HCT116 (cell line): ENCODE results near the gene TP63. TPM values are rescaled to one million over a fixed set of nuclear protein-coding genes. Genes with fewer than 3 reads are reported as not detected.

ENCODE experiments used
- ATAC-seq: fragments of 200-7000 bp; cut with Tn5 transposase; 2 replicates; pipeline ENCODE4 v1.9.1; 2020; ENCODE audit warnings: mild to moderate bottlenecking, moderate library complexity
- BruUV-seq: library from RNA; stranded (reverse); fragments of 400-500 nt; replicated peaks from 2 replicates; lab custom pipeline; 2021; lab: Mats Ljungman, UMichigan
- CTCF ChIA-PET: fragments of 300-600 bp; sonication (Branson Sonifier 250); formaldehyde crosslinking; loops from one replicate; lab custom pipeline; 2021; ENCODE audit warnings: antibody characterized with exemption; lab: Charles Lee
- POLR2A ChIA-PET: fragments of 300-600, 350-600 bp; sonication (Branson Sonifier 250); formaldehyde crosslinking; loops from one replicate; lab custom pipeline; 2021; ENCODE audit warnings: antibody characterized with exemption; lab: Charles Lee
- RAD21 ChIA-PET, 2 experiments: fragments of 300-600 bp; sonication (Branson Sonifier 250); formaldehyde crosslinking; loops; one replicate each; lab custom pipeline; 2023; ENCODE audit warnings: low total read pairs in 2 of 2; ENCODE audit not compliant: uncharacterized antibody in 2 of 2, unreplicated experiment in 2 of 2, low non-redundant PET in 1 of 2; lab: Charles Lee
- DNase-seq: peaks from one replicate; pipeline ENCODE4 v3.0.0-alpha.2; 2010; ENCODE audit warnings: low read depth, low spot score
- H2AFZ ChIP-seq: fragments of 200-600 bp; shearing (Covaris generic), sonication (generic); 2 replicates; pipeline ENCODE4 v1.6.1; 2017; ENCODE audit warnings: low read depth, mixed run types, mixed read lengths, antibody characterized with exemption, low read length; ENCODE audit not compliant: poor library complexity, severe bottlenecking
- H3K27ac ChIP-seq: 2 replicates; pipeline ENCODE4 v1.5.1; 2012; ENCODE audit warnings: low read depth, low read length
- H3K27me3 ChIP-seq: fragments of 200-600 bp; sonication (generic); 2 replicates; pipeline ENCODE4 v1.6.1; 2016; ENCODE audit warnings: mixed run types, low read length, mixed read lengths; ENCODE audit not compliant: insufficient read depth
- H3K36me3 ChIP-seq, 2 experiments: fragments of 200-500 bp in 1 of 2; fragments of 200-600 bp in 1 of 2; sonication (Bioruptor generic) in 1 of 2; sonication (generic) in 1 of 2; 2 replicates each; pipeline versions ENCODE4 v1.5.1 to v1.6.1; 2014 to 2016; ENCODE audit warnings: low read length in 2 of 2, inconsistent platforms in 1 of 2, mixed read lengths in 1 of 2, mixed run types in 1 of 2; ENCODE audit not compliant: insufficient read depth in 2 of 2, control insufficient read depth in 1 of 2
- H3K4me1 ChIP-seq, 2 experiments: fragments of 200-600 bp in 1 of 2; sonication (generic) in 1 of 2; 2 replicates each; pipeline versions ENCODE4 v1.5.1 to v1.6.1; 2012 to 2017; ENCODE audit warnings: low read length in 2 of 2, inconsistent platforms in 1 of 2, mild to moderate bottlenecking in 1 of 2, mixed read lengths in 1 of 2, mixed run types in 1 of 2, moderate library complexity in 1 of 2; ENCODE audit not compliant: insufficient read depth in 2 of 2, control insufficient read depth in 1 of 2
- H3K4me2 ChIP-seq: fragments of 200-600 bp; sonication (generic); 2 replicates; pipeline ENCODE4 v1.6.1; 2017; ENCODE audit warnings: mixed run types, low read length, mixed read lengths
- H3K4me3 ChIP-seq, 2 experiments: fragments of 200-600 bp in 1 of 2; sonication (generic) in 1 of 2; replicated peaks in 1 of 2; 2 replicates each; pipeline ENCODE4 v1.5.1; 2011 to 2016; ENCODE audit warnings: low read length in 2 of 2, control low read depth in 1 of 2, low read depth in 1 of 2, mild to moderate bottlenecking in 1 of 2, mixed read lengths in 1 of 2, mixed run types in 1 of 2
- H3K79me2 ChIP-seq: fragments of 200-600 bp; sonication (generic); 2 replicates; pipeline ENCODE4 v1.6.1; 2017; ENCODE audit warnings: mild to moderate bottlenecking, mixed run types, low read length, moderate library complexity, mixed read lengths; ENCODE audit not compliant: insufficient read depth
- H3K9ac ChIP-seq: fragments of 200-600 bp; sonication (generic); 2 replicates; pipeline ENCODE4 v1.6.1; 2016; ENCODE audit warnings: low read length, mixed read lengths
- H3K9me2 ChIP-seq: fragments of 200-600 bp; sonication (generic), shearing (Covaris generic); 2 replicates; pipeline ENCODE4 v1.6.1; 2017; ENCODE audit warnings: mixed run types, mild to moderate bottlenecking, moderate library complexity; ENCODE audit not compliant: insufficient read depth
- H3K9me3 ChIP-seq, 2 experiments: fragments of 200-500 bp in 1 of 2; fragments of 200-600 bp in 1 of 2; sonication (Bioruptor generic) in 1 of 2; sonication (generic) in 1 of 2; 2 replicates each; pipeline ENCODE4 v1.6.1; 2014 to 2017; ENCODE audit warnings: low read length in 2 of 2, mixed read lengths in 2 of 2, inconsistent platforms in 1 of 2, low read depth in 1 of 2, mild to moderate bottlenecking in 1 of 2, mixed run types in 1 of 2, moderate library complexity in 1 of 2; ENCODE audit not compliant: control insufficient read depth in 1 of 2, insufficient read depth in 1 of 2
- H4K20me1 ChIP-seq: fragments of 200-600 bp; sonication (generic), shearing (Covaris generic); 2 replicates; pipeline ENCODE4 v1.6.1; 2017; ENCODE audit warnings: mixed run types, mild to moderate bottlenecking, moderate library complexity; ENCODE audit not compliant: insufficient read depth
- CBX3 ChIP-seq: IDR thresholded peaks from 2 replicates; pipeline ENCODE4 v1.6.1; 2012; ENCODE audit warnings: low read depth
- CTCF ChIP-seq, 3 experiments: fragments of 200-600 bp in 1 of 3; sonication (generic) in 1 of 3; IDR thresholded peaks in 2 of 3; conservative IDR thresholded peaks in 1 of 3; 2 replicates each; pipeline ENCODE4 v1.5.1; 2012 to 2017; ENCODE audit warnings: low read depth in 2 of 3, low read length in 2 of 3, antibody characterized with exemption in 1 of 3, borderline replicate concordance in 1 of 3, control low read depth in 1 of 3, mild to moderate bottlenecking in 1 of 3, mixed read lengths in 1 of 3, mixed run types in 1 of 3, moderate library complexity in 1 of 3; ENCODE audit not compliant: insufficient read depth in 1 of 3
- EZH2phosphoT487 ChIP-seq: fragments of 200-600 bp; IDR thresholded peaks from 2 replicates; pipeline ENCODE4 v1.6.1; 2018; ENCODE audit warnings: antibody characterized with exemption, borderline replicate concordance
- JUND ChIP-seq: IDR thresholded peaks from 2 replicates; pipeline ENCODE4 v1.6.1; 2012
- MAX ChIP-seq: IDR thresholded peaks from 2 replicates; pipeline ENCODE4 v1.6.1; 2012
- POLR2AphosphoS5 ChIP-seq: IDR thresholded peaks from 2 replicates; pipeline ENCODE4 v1.6.1; 2011; ENCODE audit warnings: mild to moderate bottlenecking, low read depth, low read length, moderate library complexity
- RAD21 ChIP-seq: IDR thresholded peaks from 2 replicates; pipeline ENCODE4 v1.6.1; 2012; ENCODE audit warnings: low read depth, mild to moderate bottlenecking
- SIN3A ChIP-seq: IDR thresholded peaks from 2 replicates; pipeline ENCODE4 v1.6.1; 2012; ENCODE audit warnings: low read depth
- SRF ChIP-seq: IDR thresholded peaks from 2 replicates; pipeline ENCODE4 v1.6.1; 2012; ENCODE audit warnings: low read depth
- TCF7L2 ChIP-seq: IDR thresholded peaks from 2 replicates; pipeline ENCODE4 v1.7.0; 2011; ENCODE audit warnings: borderline replicate concordance, inconsistent platforms; ENCODE audit not compliant: insufficient read depth, insufficient read length; ENCODE audit errors: extremely low read depth
- ZFX ChIP-seq: fragments of 450-650 bp; IDR thresholded peaks from 2 replicates; pipeline ENCODE4 v1.6.1; 2017
- intact Hi-C: fragments of 100-400 bp; cut with micrococcal nuclease; formaldehyde crosslinking; loops from 2 replicates; pipeline ENCODE4 v1.10.0; 2022
- total RNA-seq: library from RNA; stranded (reverse); gene quantifications from one replicate; pipeline ENCODE4 v1.2.1, GENCODE V29; 2021; ENCODE audit not compliant: unreplicated experiment

The TP63 gene
- total RNA-seq, 1 experiment from 2014 or later = not detected

- TF ChIP-seq ZFX = no peak
- no peak for TF ChIP-seq SRF
- TF ChIP-seq TCF7L2 = no peak
- no peak for TF ChIP-seq JUND
- TF ChIP-seq MAX = no peak
These were observed 43.5 kb upstream of the TP63 start (continued) for GRCh38 chr3:189587664-189588040.

GRCh38 chr3:189588070-189588469, 43.1 kb upstream of the TP63 start:
- H3K9ac ChIP-seq = no peak overlapping the region
- H3K9me3 ChIP-seq = no peaks in the 10 kb centered on the region
- no peak overlapping the region for H3K4me3 ChIP-seq
- H3K27me3 ChIP-seq = no peaks in the 10 kb centered on the region
- H3K27ac ChIP-seq = no peak overlapping the region
- H2AFZ ChIP-seq = no peak overlapping the region
- no peaks in the 10 kb centered on the region for H4K20me1 ChIP-seq
- no peaks in the 10 kb centered on the region for H3K36me3 ChIP-seq
- no peaks in the 10 kb centered on the region for H3K9me2 ChIP-seq
- POLR2A ChIA-PET = no interaction called here
- TF ChIP-seq EZH2phosphoT487 = no peak
- TF ChIP-seq POLR2AphosphoS5 = no peak
- TF ChIP-seq SRF = no peak
- no peak for TF ChIP-seq RAD21
- TF ChIP-seq CBX3 = no peak
- TF ChIP-seq CTCF (IDR thresholded peaks at IDR 0.05 in 2 of 3, conservative IDR thresholded peaks at IDR 0.05 in 1 of 3; ENCODE audit: borderline replicate concordance in 1 of 3, insufficient read depth in 1 of 3, low read depth in 2 of 3, low read length in 2 of 3) = no peak
- TF ChIP-seq TCF7L2 = no peak
- TF ChIP-seq SIN3A = no peak
- H3K4me1 ChIP-seq = no peaks in the 10 kb centered on the region
- no TSS peak for BruUV-seq
- no peak for DNase-seq
- H3K4me2 ChIP-seq = no peak overlapping the region
- RAD21 ChIA-PET = no interaction called here
- intact Hi-C loops = no loop called here
- CTCF ChIA-PET = no interaction called here
- ATAC-seq = no peak
- H3K79me2 ChIP-seq = no peaks in the 10 kb centered on the region
